ENCODE results near the gene NALCN. TPM values are rescaled to one million over a fixed set of nuclear protein-coding genes. Genes with fewer than 3 reads are reported as not detected.

NALCN gene
- total and polyA plus RNA-seq, 10 of the 15 experiments (the other 5 are each of a cell fraction or from before 2014, with no cell fraction given), result under 0.01 TPM; not detected in 9

DNA sequence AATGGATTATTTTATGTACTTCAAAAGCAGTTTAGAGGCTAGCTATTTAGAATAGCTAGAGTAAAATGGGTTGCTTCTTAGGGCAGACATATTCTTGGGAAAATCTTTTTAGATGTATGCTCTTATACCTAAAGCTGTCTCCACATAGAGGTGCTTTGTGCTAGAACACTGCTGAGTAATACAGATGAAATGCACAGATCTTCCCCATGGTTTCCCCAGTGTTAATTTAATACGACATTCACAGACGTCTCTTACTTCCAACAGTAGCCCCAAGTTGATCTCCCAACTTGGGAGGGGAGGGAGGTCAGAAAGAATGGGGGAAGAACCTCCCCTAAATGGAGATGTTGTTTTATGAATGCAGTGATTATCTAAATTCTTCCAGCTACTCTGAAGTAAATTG lies 16.9 kb downstream of the NALCN start:
- 0% methylated on average over 2 of the region's 2 CpGs for WGBS (ENCODE audit: insufficient coverage, insufficient replicate concordance, low lambda C conversion rate, missing lambda C conversion rate)
- intact Hi-C loops (cut with micrococcal nuclease; ENCODE audit: unreplicated experiment), result no loop called here
- no peak overlapping the region for H3K27ac ChIP-seq (ENCODE audit: control insufficient read depth, insufficient read depth)
- ChIA-PET CTCF (no interaction called here), RAD21 (ENCODE audit: unreplicated experiment) (no interaction called here), SMC1A (ENCODE audit: uncharacterized antibody, unreplicated experiment) (no interaction called here), POLR2A (no interaction called here)
- no peaks in the 10 kb centered on the region for H3K79me2 ChIP-seq (ENCODE audit: control insufficient read depth, insufficient read depth, low read length)
- H3K36me3 ChIP-seq (ENCODE audit: control insufficient read depth in 2 of 2, insufficient read depth in 2 of 2, low read length in 1 of 2), result no peaks in the 10 kb centered on the region
- H2AFZ ChIP-seq (ENCODE audit: control insufficient read depth, low read depth, low read length), result no peak overlapping the region
- TF ChIP-seq NR2C1 (IDR thresholded peaks at IDR 0.05), result no peak
- TF ChIP-seq, protein P1, sequence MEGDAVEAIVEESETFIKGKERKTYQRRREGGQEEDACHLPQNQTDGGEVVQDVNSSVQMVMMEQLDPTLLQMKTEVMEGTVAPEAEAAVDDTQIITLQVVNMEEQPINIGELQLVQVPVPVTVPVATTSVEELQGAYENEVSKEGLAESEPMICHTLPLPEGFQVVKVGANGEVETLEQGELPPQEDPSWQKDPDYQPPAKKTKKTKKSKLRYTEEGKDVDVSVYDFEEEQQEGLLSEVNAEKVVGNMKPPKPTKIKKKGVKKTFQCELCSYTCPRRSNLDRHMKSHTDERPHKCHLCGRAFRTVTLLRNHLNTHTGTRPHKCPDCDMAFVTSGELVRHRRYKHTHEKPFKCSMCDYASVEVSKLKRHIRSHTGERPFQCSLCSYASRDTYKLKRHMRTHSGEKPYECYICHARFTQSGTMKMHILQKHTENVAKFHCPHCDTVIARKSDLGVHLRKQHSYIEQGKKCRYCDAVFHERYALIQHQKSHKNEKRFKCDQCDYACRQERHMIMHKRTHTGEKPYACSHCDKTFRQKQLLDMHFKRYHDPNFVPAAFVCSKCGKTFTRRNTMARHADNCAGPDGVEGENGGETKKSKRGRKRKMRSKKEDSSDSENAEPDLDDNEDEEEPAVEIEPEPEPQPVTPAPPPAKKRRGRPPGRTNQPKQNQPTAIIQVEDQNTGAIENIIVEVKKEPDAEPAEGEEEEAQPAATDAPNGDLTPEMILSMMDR (IDR thresholded peaks at IDR 0.05 in 2 of 3, conservative IDR thresholded peaks at IDR 0.05 in 1 of 3; ENCODE audit: control insufficient read depth in 2 of 3, extremely low read depth in 1 of 3, insufficient read depth in 1 of 3, low read depth in 3 of 3, low read length in 3 of 3), result no peak
- in situ Hi-C loops (cut with MboI), result no loop called here
- no peaks in the 10 kb centered on the region for H3K4me1 ChIP-seq (ENCODE audit: control insufficient read depth, insufficient read depth, low read length)
- FAIRE-seq (no peak), DNase-seq (ENCODE audit: low read depth, low spot score) (no peak), ATAC-seq (no peak)
- H3K4me2 ChIP-seq (ENCODE audit: control insufficient read depth, insufficient read depth), result no peak overlapping the region
- H3K9ac ChIP-seq (ENCODE audit: control insufficient read depth, insufficient read depth, low read length), result no peak overlapping the region
- no peak overlapping the region for H3K4me3 ChIP-seq
- H4K20me1 ChIP-seq (ENCODE audit: control insufficient read depth, insufficient read depth), result no peaks in the 10 kb centered on the region
- H3K27me3 ChIP-seq (replicated peaks in 1 of 2; ENCODE audit: control insufficient read depth in 2 of 2, insufficient read depth in 2 of 2, low read length in 1 of 2), result no peaks in the 10 kb centered on the region; a peak in 1 of 4 replicates
- no peaks in the 10 kb centered on the region for H3K9me3 ChIP-seq (replicated peaks; ENCODE audit: control insufficient read depth, insufficient read depth, low read length)
- no TSS peak for BruUV-seq (replicated peaks)

DNA sequence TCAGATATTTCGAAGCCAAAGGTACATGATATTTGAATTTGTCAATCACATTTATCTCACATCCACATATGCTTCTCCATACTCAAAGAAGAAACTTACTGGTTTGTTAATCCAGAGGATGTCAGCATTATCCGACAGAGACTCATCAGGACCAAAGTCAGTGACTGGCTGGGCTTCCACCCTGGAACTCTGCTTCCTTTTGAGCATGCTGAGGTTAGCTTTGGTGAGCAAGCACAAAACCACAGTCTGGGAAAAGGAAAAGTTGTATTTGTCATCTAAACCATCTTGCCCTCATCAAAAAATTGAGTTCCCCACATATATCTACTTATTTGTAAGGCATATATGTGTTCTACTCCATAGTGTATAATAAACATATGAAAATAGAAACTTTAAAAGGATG lies 17.4 kb downstream of the NALCN start:
- no peak overlapping the region for H3K4me2 ChIP-seq (ENCODE audit: control insufficient read depth, insufficient read depth)
- intact Hi-C loops (cut with micrococcal nuclease; ENCODE audit: unreplicated experiment), result no loop called here
- H3K9me3 ChIP-seq (replicated peaks; ENCODE audit: control insufficient read depth, insufficient read depth, low read length), result no peaks in the 10 kb centered on the region
- ChIA-PET POLR2A (no interaction called here), SMC1A (ENCODE audit: uncharacterized antibody, unreplicated experiment) (no interaction called here), CTCF (no interaction called here), RAD21 (ENCODE audit: unreplicated experiment) (no interaction called here)
- no peaks in the 10 kb centered on the region for H3K36me3 ChIP-seq (ENCODE audit: control insufficient read depth in 2 of 2, insufficient read depth in 2 of 2, low read length in 1 of 2)
- H2AFZ ChIP-seq (ENCODE audit: control insufficient read depth, low read depth, low read length), result no peak overlapping the region
- DNase-seq (ENCODE audit: low read depth, low spot score) (no peak), ATAC-seq (no peak), FAIRE-seq (no peak)
- BruUV-seq (replicated peaks), result no TSS peak
- TF ChIP-seq NRF1 (conservative IDR thresholded peaks at IDR 0.05; ENCODE audit: low read depth, low read length), result no peak
- TF ChIP-seq, protein P2, sequence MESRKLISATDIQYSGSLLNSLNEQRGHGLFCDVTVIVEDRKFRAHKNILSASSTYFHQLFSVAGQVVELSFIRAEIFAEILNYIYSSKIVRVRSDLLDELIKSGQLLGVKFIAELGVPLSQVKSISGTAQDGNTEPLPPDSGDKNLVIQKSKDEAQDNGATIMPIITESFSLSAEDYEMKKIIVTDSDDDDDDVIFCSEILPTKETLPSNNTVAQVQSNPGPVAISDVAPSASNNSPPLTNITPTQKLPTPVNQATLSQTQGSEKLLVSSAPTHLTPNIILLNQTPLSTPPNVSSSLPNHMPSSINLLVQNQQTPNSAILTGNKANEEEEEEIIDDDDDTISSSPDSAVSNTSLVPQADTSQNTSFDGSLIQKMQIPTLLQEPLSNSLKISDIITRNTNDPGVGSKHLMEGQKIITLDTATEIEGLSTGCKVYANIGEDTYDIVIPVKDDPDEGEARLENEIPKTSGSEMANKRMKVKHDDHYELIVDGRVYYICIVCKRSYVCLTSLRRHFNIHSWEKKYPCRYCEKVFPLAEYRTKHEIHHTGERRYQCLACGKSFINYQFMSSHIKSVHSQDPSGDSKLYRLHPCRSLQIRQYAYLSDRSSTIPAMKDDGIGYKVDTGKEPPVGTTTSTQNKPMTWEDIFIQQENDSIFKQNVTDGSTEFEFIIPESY (IDR thresholded peaks at IDR 0.05), result no peak
- no peak for TF ChIP-seq MTA3 (IDR thresholded peaks at IDR 0.05; ENCODE audit: borderline replicate concordance, low read length)
- TF ChIP-seq POLR2AphosphoS2 (IDR thresholded peaks at IDR 0.05; ENCODE audit: low read depth, low read length), result no peak
- TF ChIP-seq, protein P3, sequence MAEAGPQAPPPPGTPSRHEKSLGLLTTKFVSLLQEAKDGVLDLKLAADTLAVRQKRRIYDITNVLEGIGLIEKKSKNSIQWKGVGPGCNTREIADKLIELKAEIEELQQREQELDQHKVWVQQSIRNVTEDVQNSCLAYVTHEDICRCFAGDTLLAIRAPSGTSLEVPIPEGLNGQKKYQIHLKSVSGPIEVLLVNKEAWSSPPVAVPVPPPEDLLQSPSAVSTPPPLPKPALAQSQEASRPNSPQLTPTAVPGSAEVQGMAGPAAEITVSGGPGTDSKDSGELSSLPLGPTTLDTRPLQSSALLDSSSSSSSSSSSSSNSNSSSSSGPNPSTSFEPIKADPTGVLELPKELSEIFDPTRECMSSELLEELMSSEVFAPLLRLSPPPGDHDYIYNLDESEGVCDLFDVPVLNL (IDR thresholded peaks at IDR 0.05; ENCODE audit: low read depth, low read length), result no peak
- TF ChIP-seq SPI1 (IDR thresholded peaks at IDR 0.05; ENCODE audit: borderline replicate concordance, insufficient read depth, low read depth, low read length), result no peak
- no peak for TF ChIP-seq GATAD2B (conservative IDR thresholded peaks at IDR 0.05; ENCODE audit: low read depth)
- no peak for TF ChIP-seq PML (IDR thresholded peaks at IDR 0.05; ENCODE audit: low read length)
- TF ChIP-seq HDAC6 (IDR thresholded peaks at IDR 0.05; ENCODE audit: unreplicated experiment), result no peak
- no peaks in the 10 kb centered on the region for H3K4me1 ChIP-seq (ENCODE audit: control insufficient read depth, insufficient read depth, low read length)
- in situ Hi-C loops (cut with MboI), result no loop called here
- WGBS (ENCODE audit: insufficient coverage, insufficient replicate concordance, low lambda C conversion rate, missing lambda C conversion rate), result 4% methylated on average over 2 of the region's 2 CpGs
- no peak overlapping the region for H3K27ac ChIP-seq (ENCODE audit: control insufficient read depth, insufficient read depth)
- no peaks in the 10 kb centered on the region; a peak in 1 of 4 replicates for H3K27me3 ChIP-seq (replicated peaks in 1 of 2; ENCODE audit: control insufficient read depth in 2 of 2, insufficient read depth in 2 of 2, low read length in 1 of 2)
- H4K20me1 ChIP-seq (ENCODE audit: control insufficient read depth, insufficient read depth), result no peaks in the 10 kb centered on the region
- H3K79me2 ChIP-seq (ENCODE audit: control insufficient read depth, insufficient read depth, low read length), result no peaks in the 10 kb centered on the region
- no peak overlapping the region for H3K4me3 ChIP-seq
- no peak overlapping the region for H3K9ac ChIP-seq (ENCODE audit: control insufficient read depth, insufficient read depth, low read length)
